ENCODE data around the gene HACD3. TPM values are rescaled to one million over a fixed set of nuclear protein-coding genes. Genes with fewer than 3 reads are reported as not detected.
A peak's percentile ranks its signal among the peaks of the same experiment; 100 is the strongest.

HACD3 gene
- total and polyA plus RNA-seq, 9 of the 15 experiments (the other 6 are each of a cell fraction or from before 2014, with no cell fraction given), result 48.1 to 117 (median 72.8) TPM

DNA sequence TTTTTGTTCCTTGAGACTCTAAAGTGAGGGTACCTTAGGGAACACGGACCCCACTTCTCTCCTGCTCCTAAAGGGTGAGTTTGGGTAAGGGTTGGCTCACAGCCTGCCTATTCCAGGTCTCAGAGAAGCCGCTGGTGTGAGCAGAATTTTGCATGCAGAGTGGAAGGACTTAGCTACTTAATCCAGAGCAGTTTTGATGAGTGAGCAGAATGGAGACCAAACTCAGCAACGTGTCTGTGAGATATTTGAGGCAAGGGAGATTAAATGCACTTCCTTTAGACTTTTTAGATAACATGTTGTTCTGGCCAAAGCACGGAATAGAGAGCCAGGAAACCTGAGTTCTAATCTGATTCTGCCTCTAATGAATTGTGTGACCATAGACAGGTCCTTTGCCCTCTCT lies 96.6 kb downstream of the HACD3 start:
- Histone ChIP-seq H3K36me3 (ENCODE audit: control insufficient read depth, insufficient read depth, low read length) (no peaks in the 10 kb centered on the region), H3K9me3 (replicated peaks; ENCODE audit: control insufficient read depth, insufficient read depth, low read depth, low read length) (no peaks in the 10 kb centered on the region), H3K27ac (ENCODE audit: extremely low read depth, low read depth, low read length) (no peak overlapping the region), H3K4me2 (ENCODE audit: insufficient read depth, low read length) (no peak overlapping the region), H4K20me1 (replicated peaks; ENCODE audit: control insufficient read depth, insufficient read depth, low read length) (no peaks in the 10 kb centered on the region), H3K4me1 (replicated peaks in 1 of 2; ENCODE audit: control insufficient read depth in 2 of 2, insufficient read depth in 2 of 2, low read length in 2 of 2) (peaks cover 0 to 10% of the 10 kb centered on the region in 2 experiments; a peak in 2 of 5 replicates), H3K9ac (ENCODE audit: insufficient read depth in 1 of 2, low read depth in 2 of 2, low read length in 2 of 2) (0 out of 4 replicates have a peak overlapping the region, but pooled peaks of 1 of the 2 experiments have one; percentile 23), H3K9me1 (ENCODE audit: control insufficient read depth, insufficient read depth, low read length) (no peaks in the 10 kb centered on the region), H3K27me3 (ENCODE audit: control insufficient read depth in 2 of 2, insufficient read depth in 2 of 2, low read length in 2 of 2) (no peaks in the 10 kb centered on the region), H3K79me2 (ENCODE audit: control insufficient read depth, insufficient read depth, low read length) (no peaks in the 10 kb centered on the region), H2AFZ (ENCODE audit: low read depth, low read length) (peak overlapping the region; percentile 7; the same call in 1 of the 2 replicates), H3K4me3 (no peak overlapping the region)
- in situ Hi-C loops (cut with MboI), result loop anchor here (25.0 kb wide), 1 partner anchor 235 kb away; the partner anchor contains the start of gene RAB11A
- ATAC-seq (peak; percentile 37; the same call in 2 of the 3 replicates), DNase-seq (ENCODE audit: extremely low read depth in 1 of 4, low spot score in 3 of 4) (no peak), FAIRE-seq (no peak)
- 10% methylated on average over 4 of the region's 4 CpGs for WGBS (ENCODE audit: insufficient coverage, low coverage, missing lambda C conversion rate)
- CTCF ChIA-PET (ENCODE audit: low intra/inter-chr PET ratio), result no interaction called here
- POLR2A ChIA-PET, result interaction anchor here (1.0 kb wide), 1 partner anchor 17 kb away, joined by 4 read pairs; no protein-coding TSS in a partner anchor
- no TSS peak for BruUV-seq (replicated peaks)
- intact Hi-C loops (cut with micrococcal nuclease), result no loop called here
- TF ChIP-seq SIRT6 (IDR thresholded peaks at IDR 0.05; ENCODE audit: low read depth, low read length), result no peak
- TF ChIP-seq BRF1 (IDR thresholded peaks at IDR 0.05; ENCODE audit: borderline replicate concordance, extremely low read depth, insufficient read length), result no peak
- 0 out of 2 replicates have a peak, but pooled peaks have one; percentile 24 for TF ChIP-seq MAFK (IDR thresholded peaks at IDR 0.05; ENCODE audit: low read length)
- TF ChIP-seq PHB2 (IDR thresholded peaks at IDR 0.05; ENCODE audit: low read depth), result no peak
- no peak for TF ChIP-seq ETV6 (IDR thresholded peaks at IDR 0.05; ENCODE audit: borderline replicate concordance in 1 of 2, low read depth in 2 of 2, low read length in 1 of 2)
- TF ChIP-seq ETV6 (CRISPR knock-in tag; IDR thresholded peaks at IDR 0.05; ENCODE audit: borderline replicate concordance), result no peak
- TF ChIP-seq ZNF175 (CRISPR knock-in tag; IDR thresholded peaks at IDR 0.05; ENCODE audit: low read depth), result no peak
- TF ChIP-seq C11orf30 (IDR thresholded peaks at IDR 0.05; ENCODE audit: low read depth), result peak; percentile 84
- TF ChIP-seq MYBL2 (IDR thresholded peaks at IDR 0.05; ENCODE audit: low read depth), result no peak
- TF ChIP-seq MYBL2 (CRISPR knock-in tag; IDR thresholded peaks at IDR 0.05; ENCODE audit: borderline replicate concordance), result no peak
- TF ChIP-seq U2AF2 (optimal IDR thresholded peaks at IDR 0.05; ENCODE audit: low read depth, low read length), result no peak
- TF ChIP-seq CBFA2T2 (conservative IDR thresholded peaks at IDR 0.05), result no peak
- TF ChIP-seq, protein P1, sequence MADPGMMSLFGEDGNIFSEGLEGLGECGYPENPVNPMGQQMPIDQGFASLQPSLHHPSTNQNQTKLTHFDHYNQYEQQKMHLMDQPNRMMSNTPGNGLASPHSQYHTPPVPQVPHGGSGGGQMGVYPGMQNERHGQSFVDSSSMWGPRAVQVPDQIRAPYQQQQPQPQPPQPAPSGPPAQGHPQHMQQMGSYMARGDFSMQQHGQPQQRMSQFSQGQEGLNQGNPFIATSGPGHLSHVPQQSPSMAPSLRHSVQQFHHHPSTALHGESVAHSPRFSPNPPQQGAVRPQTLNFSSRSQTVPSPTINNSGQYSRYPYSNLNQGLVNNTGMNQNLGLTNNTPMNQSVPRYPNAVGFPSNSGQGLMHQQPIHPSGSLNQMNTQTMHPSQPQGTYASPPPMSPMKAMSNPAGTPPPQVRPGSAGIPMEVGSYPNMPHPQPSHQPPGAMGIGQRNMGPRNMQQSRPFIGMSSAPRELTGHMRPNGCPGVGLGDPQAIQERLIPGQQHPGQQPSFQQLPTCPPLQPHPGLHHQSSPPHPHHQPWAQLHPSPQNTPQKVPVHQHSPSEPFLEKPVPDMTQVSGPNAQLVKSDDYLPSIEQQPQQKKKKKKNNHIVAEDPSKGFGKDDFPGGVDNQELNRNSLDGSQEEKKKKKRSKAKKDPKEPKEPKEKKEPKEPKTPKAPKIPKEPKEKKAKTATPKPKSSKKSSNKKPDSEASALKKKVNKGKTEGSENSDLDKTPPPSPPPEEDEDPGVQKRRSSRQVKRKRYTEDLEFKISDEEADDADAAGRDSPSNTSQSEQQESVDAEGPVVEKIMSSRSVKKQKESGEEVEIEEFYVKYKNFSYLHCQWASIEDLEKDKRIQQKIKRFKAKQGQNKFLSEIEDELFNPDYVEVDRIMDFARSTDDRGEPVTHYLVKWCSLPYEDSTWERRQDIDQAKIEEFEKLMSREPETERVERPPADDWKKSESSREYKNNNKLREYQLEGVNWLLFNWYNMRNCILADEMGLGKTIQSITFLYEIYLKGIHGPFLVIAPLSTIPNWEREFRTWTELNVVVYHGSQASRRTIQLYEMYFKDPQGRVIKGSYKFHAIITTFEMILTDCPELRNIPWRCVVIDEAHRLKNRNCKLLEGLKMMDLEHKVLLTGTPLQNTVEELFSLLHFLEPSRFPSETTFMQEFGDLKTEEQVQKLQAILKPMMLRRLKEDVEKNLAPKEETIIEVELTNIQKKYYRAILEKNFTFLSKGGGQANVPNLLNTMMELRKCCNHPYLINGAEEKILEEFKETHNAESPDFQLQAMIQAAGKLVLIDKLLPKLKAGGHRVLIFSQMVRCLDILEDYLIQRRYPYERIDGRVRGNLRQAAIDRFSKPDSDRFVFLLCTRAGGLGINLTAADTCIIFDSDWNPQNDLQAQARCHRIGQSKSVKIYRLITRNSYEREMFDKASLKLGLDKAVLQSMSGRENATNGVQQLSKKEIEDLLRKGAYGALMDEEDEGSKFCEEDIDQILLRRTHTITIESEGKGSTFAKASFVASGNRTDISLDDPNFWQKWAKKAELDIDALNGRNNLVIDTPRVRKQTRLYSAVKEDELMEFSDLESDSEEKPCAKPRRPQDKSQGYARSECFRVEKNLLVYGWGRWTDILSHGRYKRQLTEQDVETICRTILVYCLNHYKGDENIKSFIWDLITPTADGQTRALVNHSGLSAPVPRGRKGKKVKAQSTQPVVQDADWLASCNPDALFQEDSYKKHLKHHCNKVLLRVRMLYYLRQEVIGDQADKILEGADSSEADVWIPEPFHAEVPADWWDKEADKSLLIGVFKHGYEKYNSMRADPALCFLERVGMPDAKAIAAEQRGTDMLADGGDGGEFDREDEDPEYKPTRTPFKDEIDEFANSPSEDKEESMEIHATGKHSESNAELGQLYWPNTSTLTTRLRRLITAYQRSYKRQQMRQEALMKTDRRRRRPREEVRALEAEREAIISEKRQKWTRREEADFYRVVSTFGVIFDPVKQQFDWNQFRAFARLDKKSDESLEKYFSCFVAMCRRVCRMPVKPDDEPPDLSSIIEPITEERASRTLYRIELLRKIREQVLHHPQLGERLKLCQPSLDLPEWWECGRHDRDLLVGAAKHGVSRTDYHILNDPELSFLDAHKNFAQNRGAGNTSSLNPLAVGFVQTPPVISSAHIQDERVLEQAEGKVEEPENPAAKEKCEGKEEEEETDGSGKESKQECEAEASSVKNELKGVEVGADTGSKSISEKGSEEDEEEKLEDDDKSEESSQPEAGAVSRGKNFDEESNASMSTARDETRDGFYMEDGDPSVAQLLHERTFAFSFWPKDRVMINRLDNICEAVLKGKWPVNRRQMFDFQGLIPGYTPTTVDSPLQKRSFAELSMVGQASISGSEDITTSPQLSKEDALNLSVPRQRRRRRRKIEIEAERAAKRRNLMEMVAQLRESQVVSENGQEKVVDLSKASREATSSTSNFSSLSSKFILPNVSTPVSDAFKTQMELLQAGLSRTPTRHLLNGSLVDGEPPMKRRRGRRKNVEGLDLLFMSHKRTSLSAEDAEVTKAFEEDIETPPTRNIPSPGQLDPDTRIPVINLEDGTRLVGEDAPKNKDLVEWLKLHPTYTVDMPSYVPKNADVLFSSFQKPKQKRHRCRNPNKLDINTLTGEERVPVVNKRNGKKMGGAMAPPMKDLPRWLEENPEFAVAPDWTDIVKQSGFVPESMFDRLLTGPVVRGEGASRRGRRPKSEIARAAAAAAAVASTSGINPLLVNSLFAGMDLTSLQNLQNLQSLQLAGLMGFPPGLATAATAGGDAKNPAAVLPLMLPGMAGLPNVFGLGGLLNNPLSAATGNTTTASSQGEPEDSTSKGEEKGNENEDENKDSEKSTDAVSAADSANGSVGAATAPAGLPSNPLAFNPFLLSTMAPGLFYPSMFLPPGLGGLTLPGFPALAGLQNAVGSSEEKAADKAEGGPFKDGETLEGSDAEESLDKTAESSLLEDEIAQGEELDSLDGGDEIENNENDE (IDR thresholded peaks at IDR 0.05; ENCODE audit: low read depth, low read length), result no peak

Data from K562 (cell line).